Measurements from ENCODE around the gene GOLGA3.
"Not testable (repeated sequence)": the region's sequence is repeated elsewhere in the genome, so short reads cannot be mapped to it uniquely, and the experiment has no call there.

The GOLGA3 gene

DNA sequence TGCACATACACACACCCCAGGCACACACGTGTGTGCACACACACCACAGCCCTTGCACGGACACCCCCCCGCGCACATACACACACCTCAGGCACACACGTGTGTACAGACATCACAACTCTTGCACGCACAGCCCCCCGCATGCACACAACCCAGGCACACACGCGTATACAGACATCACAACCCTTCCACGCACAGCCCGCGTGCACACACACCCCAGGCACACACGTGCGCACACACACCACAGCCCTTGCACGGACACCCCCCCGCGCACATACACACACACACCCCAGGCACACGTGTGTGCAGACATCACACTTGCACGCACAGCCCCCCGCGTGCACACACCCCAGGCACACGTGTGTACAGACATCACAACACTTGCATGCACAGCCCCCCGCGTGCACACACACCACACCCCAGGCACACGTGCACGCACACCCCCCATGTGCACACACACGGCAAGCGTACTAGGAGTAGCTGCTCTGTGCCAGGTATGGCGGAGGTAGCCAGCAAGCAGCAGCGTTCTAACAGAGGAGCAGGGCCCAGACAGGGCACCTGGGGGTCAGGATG lies 48.8 kb downstream of the GOLGA3 start:
- H3K4me3 ChIP-seq (ENCODE audit: low read depth, low read length), result no peak overlapping the region
- TF ChIP-seq, protein P1, sequence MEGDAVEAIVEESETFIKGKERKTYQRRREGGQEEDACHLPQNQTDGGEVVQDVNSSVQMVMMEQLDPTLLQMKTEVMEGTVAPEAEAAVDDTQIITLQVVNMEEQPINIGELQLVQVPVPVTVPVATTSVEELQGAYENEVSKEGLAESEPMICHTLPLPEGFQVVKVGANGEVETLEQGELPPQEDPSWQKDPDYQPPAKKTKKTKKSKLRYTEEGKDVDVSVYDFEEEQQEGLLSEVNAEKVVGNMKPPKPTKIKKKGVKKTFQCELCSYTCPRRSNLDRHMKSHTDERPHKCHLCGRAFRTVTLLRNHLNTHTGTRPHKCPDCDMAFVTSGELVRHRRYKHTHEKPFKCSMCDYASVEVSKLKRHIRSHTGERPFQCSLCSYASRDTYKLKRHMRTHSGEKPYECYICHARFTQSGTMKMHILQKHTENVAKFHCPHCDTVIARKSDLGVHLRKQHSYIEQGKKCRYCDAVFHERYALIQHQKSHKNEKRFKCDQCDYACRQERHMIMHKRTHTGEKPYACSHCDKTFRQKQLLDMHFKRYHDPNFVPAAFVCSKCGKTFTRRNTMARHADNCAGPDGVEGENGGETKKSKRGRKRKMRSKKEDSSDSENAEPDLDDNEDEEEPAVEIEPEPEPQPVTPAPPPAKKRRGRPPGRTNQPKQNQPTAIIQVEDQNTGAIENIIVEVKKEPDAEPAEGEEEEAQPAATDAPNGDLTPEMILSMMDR (IDR thresholded peaks at IDR 0.05; ENCODE audit: low read depth, low read length), result no peak

DNA sequence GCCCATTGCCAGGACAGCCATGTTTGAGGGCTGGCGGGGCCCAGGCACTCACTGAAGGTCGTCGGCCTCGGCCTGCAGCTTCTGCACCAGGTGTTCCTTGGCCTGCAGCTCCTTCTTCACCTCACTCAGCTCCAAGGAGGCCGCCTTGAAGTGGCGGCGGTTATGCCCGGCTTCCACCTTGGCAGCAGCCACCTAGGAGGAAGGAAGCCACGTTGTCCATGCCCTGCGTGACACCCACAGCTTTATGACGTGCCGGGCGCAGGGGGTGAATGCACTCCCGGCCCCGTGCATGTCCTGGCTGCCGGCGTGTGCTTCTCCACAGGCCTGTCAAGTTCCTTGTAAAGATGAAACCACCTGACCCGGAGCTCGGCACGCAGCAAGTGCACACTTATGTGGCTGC lies 51.1 kb downstream of the GOLGA3 start:
- TF ChIP-seq, protein P1 (IDR thresholded peaks at IDR 0.05; ENCODE audit: low read depth, low read length), result no peak
- no peak overlapping the region for H3K4me3 ChIP-seq (ENCODE audit: low read depth, low read length)

- H3K4me3 ChIP-seq (ENCODE audit: low read depth, low read length), result no peak overlapping the region
- TF ChIP-seq, protein P1 (IDR thresholded peaks at IDR 0.05; ENCODE audit: low read depth, low read length), result no peak
Measured at GRCh38 chr12:132776816-132777568, 51.7 kb downstream of the GOLGA3 start.

- not testable (repeated sequence) for H3K4me3 ChIP-seq (ENCODE audit: low read depth, low read length)
Measured at GRCh38 chr12:132776230-132776625, 52.4 kb downstream of the GOLGA3 start.

DNA sequence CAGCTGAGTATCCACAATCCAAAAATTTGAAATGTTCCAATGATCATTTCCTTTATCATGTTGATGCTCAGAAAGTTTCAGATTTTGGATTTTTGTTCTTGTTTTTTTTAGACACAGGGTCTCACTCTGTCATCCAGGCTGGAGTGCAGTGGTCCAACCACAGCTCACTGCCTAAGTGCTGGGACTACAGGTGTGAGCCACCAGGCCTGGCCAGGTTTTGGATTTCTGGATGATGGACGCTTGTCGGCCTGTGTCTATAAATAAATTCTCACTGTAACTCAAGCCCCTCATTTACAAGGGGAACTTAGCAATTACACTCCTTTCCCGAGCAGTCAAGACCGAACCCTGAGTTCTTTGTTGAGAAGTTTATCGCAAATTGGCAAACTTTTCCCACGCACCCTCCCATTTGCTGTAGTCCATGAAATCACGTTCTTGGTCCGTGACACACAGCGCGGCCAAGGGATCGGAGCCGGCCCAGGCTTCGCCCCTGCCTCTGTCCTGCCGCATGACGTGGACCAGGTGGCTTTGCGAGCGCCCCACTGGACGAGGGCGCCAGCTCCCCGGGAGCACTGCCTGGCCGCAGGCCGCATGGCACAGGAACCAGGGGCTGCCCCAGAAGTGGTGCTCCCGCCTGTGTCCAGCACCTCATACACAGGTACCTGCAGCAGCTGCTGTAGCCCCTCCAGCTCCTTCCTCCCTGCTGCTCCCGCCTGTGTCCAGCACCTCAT lies 53.0 kb downstream of the GOLGA3 start:
- TF ChIP-seq, protein P1 (IDR thresholded peaks at IDR 0.05; ENCODE audit: low read depth, low read length), result no peak
- H3K4me3 ChIP-seq (ENCODE audit: low read depth, low read length), result no peak overlapping the region

DNA sequence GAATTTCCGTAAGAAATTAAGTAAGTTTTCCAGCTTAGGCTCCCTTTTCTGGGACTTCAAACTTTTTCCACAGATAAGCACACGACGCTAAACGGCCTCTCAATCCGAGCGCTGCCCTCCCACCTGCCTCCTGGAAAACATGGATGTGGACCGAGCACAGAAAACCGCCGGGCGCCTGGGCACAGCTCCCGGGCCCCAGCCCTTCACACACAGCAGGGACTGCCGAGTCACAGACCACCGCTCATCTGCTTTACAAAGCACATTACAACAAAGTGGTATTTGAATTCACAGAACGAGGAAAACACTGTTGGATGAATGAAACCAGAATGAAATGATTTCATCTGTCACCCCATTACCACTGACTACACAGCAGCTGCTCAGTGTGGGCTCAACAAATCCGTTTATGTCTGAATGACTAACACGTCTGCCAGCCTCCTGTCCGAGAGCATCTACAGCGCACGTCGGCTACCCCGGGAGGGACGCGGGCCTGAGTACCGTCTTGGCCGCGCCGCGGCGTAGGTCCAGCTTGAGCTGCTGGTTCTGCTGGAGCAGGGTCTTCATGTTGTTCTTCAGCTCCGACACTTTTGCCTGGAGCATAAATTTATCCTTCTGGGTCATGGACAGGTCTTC lies 53.9 kb downstream of the GOLGA3 start:
- TF ChIP-seq, protein P1 (IDR thresholded peaks at IDR 0.05; ENCODE audit: low read depth, low read length), result no peak
- no peak overlapping the region for H3K4me3 ChIP-seq (ENCODE audit: low read depth, low read length)

DNA sequence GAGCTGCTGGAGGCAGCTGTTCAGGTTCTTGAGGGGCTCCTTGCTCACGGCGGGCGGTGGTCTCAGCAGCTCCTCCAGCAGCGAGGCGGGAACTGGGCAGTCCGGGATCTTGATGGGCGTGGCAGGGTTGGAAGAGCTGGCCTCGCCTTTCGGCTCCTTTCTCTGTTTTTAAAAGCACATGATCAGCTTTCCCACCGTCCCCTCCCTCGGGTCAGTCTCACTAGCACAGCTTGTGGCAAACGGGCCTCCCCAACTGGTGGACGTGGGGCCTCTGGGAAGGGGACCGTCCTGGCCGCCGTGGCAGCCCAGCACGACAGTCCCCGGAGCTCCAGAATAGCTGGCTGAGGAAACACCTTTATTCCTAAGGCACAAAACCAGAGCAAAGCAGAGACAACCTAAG lies 54.5 kb downstream of the GOLGA3 start:
- TF ChIP-seq, protein P1 (IDR thresholded peaks at IDR 0.05; ENCODE audit: low read depth, low read length), result no peak
- H3K4me3 ChIP-seq (ENCODE audit: low read depth, low read length), result no peak overlapping the region
